Liver (tissue), 9 donors: ENCODE data around the gene FKBP6. TPM values are rescaled to one million over a fixed set of nuclear protein-coding genes. Genes with fewer than 3 reads are reported as not detected.
"Not testable (repeated sequence)": the region's sequence is repeated elsewhere in the genome, so short reads cannot be mapped to it uniquely, and the experiment has no call there.

ENCODE experiments used
- DNase-seq: peaks from one replicate; pipeline ENCODE4 v3.0.0-alpha.2; 2017; ENCODE audit warnings: low spot score
- H3K27ac ChIP-seq, 2 donors: one replicate each; pipeline ENCODE4 v1.7.0; 2013; ENCODE audit warnings: inconsistent platforms in 2 of 2, low read length in 2 of 2, control low read depth in 1 of 2, low read depth in 1 of 2, mild to moderate bottlenecking in 1 of 2
- H3K27me3 ChIP-seq, 4 donors: one replicate each; pipeline versions ENCODE4 v1.6.1 to v1.7.0; 2013; ENCODE audit warnings: low read length in 3 of 4, inconsistent platforms in 1 of 4, mild to moderate bottlenecking in 1 of 4, moderate library complexity in 1 of 4; ENCODE audit not compliant: control insufficient read depth in 4 of 4, insufficient read depth in 4 of 4
- H3K36me3 ChIP-seq, 4 donors: one replicate each; pipeline versions ENCODE4 v1.6.1 to v1.7.0; 2013; ENCODE audit warnings: low read length in 3 of 4, mild to moderate bottlenecking in 3 of 4, low read depth in 1 of 4, moderate library complexity in 1 of 4; ENCODE audit not compliant: control insufficient read depth in 4 of 4, insufficient read depth in 3 of 4
- H3K4me1 ChIP-seq, 4 donors: one replicate each; pipeline versions ENCODE4 v1.6.1 to v1.7.0; 2013; ENCODE audit warnings: low read length in 3 of 4, mild to moderate bottlenecking in 3 of 4, moderate library complexity in 1 of 4; ENCODE audit not compliant: control insufficient read depth in 4 of 4, insufficient read depth in 4 of 4
- H3K4me3 ChIP-seq, 3 donors: one replicate each; pipeline versions ENCODE4 v1.6.1 to v1.7.0; 2013; ENCODE audit warnings: low read length in 3 of 3, control low read depth in 1 of 3, low read depth in 1 of 3, mild to moderate bottlenecking in 1 of 3
- H3K9ac ChIP-seq, 2 donors: one replicate each; pipeline ENCODE4 v1.7.0; 2013; ENCODE audit warnings: low read length in 2 of 2, mild to moderate bottlenecking in 2 of 2, moderate library complexity in 2 of 2, control low read depth in 1 of 2, low read depth in 1 of 2
- H3K9me3 ChIP-seq, 4 donors: one replicate each; pipeline versions ENCODE4 v1.6.1 to v1.7.0; 2013; ENCODE audit warnings: low read length in 3 of 4; ENCODE audit not compliant: control insufficient read depth in 4 of 4
- EGR1 ChIP-seq, 2 donors: IDR thresholded peaks; 2 replicates each; pipeline ENCODE4 v1.6.1; 2016 to 2018; ENCODE audit warnings: antibody characterized with exemption in 2 of 2, low read depth in 2 of 2
- FOXA1 ChIP-seq: IDR thresholded peaks from 2 replicates; pipeline ENCODE4 v1.6.1; 2016; ENCODE audit warnings: antibody characterized with exemption
- FOXA2 ChIP-seq: IDR thresholded peaks from 2 replicates; pipeline ENCODE4 v1.6.1; 2016; ENCODE audit warnings: antibody characterized with exemption
- GABPA ChIP-seq, 2 donors: IDR thresholded peaks in 1 of 2; conservative IDR thresholded peaks in 1 of 2; 2 replicates each; pipeline ENCODE4 v1.6.1; 2016; ENCODE audit warnings: antibody characterized with exemption in 2 of 2, mild to moderate bottlenecking in 1 of 2, moderate library complexity in 1 of 2
- HNF4A ChIP-seq, 2 donors: conservative IDR thresholded peaks; 2 replicates each; pipeline ENCODE4 v1.6.1; 2016; ENCODE audit warnings: antibody characterized with exemption in 2 of 2, mild to moderate bottlenecking in 2 of 2
- HNF4G ChIP-seq: IDR thresholded peaks from 2 replicates; pipeline ENCODE4 v1.6.1; 2016; ENCODE audit warnings: antibody characterized with exemption
- JUND ChIP-seq, 2 donors: IDR thresholded peaks; 2 replicates each; pipeline ENCODE4 v1.6.1; 2016; ENCODE audit warnings: antibody characterized with exemption in 2 of 2
- RXRA ChIP-seq, 2 donors: IDR thresholded peaks; 2 replicates each; pipeline ENCODE4 v1.6.1; 2017 to 2018; ENCODE audit warnings: antibody characterized with exemption in 2 of 2, mild to moderate bottlenecking in 1 of 2
- SP1 ChIP-seq: IDR thresholded peaks from 2 replicates; pipeline ENCODE4 v1.6.1; 2018; ENCODE audit warnings: antibody characterized with exemption, mild to moderate bottlenecking
- TAF1 ChIP-seq: conservative IDR thresholded peaks from 2 replicates; pipeline ENCODE4 v1.6.1; 2016; ENCODE audit warnings: antibody characterized with exemption, mild to moderate bottlenecking
- YY1 ChIP-seq: IDR thresholded peaks from 2 replicates; pipeline ENCODE4 v1.6.1; 2016; ENCODE audit warnings: antibody characterized with exemption, mild to moderate bottlenecking
- WGBS: extraction: QIAGEN DNeasy Blood & Tissue Kit; methylation state at CpG from one replicate; pipeline ENCODE4 v1.1.7; 2013; 5-methylcytosine and 5-hydroxymethylcytosine counted together
- polyA plus RNA-seq, 2 donors: library from polyadenylated mRNA; stranded (reverse) in 1 of 2; unstranded in 1 of 2; fragments of 200-250 nt in 1 of 2; fragments of >200 nt in 1 of 2; fragmentation: Nextera tagmentation in 1 of 2; extraction: Ambion mirVana in 1 of 2; gene quantifications; one replicate each; pipeline versions ENCODE4 v1.2.1 to v1.2.3, GENCODE V29; 2013 to 2015
- total RNA-seq, 2 donors: library from RNA; depleted of rRNA; stranded (reverse); fragments of >200 nt; gene quantifications; one replicate each; pipeline ENCODE4 v1.2.3, GENCODE V29; 2014
- TF ChIP-seq, protein P1 (sequence below): IDR thresholded peaks from 2 replicates; pipeline ENCODE4 v1.6.1; 2016; ENCODE audit warnings: antibody characterized with exemption
- TF ChIP-seq, protein P2 (sequence below): IDR thresholded peaks from 2 replicates; pipeline ENCODE4 v1.6.1; 2016; ENCODE audit warnings: antibody characterized with exemption, mild to moderate bottlenecking
- TF ChIP-seq, protein P3 (sequence below): fragments of 150-350 bp; IDR thresholded peaks from 2 replicates; pipeline ENCODE4 v1.5.1; 2017; ENCODE audit warnings: improper control_type of control experiment, low read depth, low read length; ENCODE audit not compliant: missing input control
- TF ChIP-seq, protein P4 (sequence below): IDR thresholded peaks from 2 replicates; pipeline ENCODE4 v1.6.1; 2016; ENCODE audit warnings: antibody characterized with exemption
- TF ChIP-seq, protein P5 (sequence below): IDR thresholded peaks from 2 replicates; pipeline ENCODE4 v1.6.1; 2016; ENCODE audit warnings: antibody characterized with exemption
- donor health status: healthy.
- donor health status: healthy.
- donor health status: healthy.
- donor health status: healthy.
- donor health status: healthy.

Gene FKBP6
- total and polyA plus RNA-seq, 4 donors, result not detected

DNA sequence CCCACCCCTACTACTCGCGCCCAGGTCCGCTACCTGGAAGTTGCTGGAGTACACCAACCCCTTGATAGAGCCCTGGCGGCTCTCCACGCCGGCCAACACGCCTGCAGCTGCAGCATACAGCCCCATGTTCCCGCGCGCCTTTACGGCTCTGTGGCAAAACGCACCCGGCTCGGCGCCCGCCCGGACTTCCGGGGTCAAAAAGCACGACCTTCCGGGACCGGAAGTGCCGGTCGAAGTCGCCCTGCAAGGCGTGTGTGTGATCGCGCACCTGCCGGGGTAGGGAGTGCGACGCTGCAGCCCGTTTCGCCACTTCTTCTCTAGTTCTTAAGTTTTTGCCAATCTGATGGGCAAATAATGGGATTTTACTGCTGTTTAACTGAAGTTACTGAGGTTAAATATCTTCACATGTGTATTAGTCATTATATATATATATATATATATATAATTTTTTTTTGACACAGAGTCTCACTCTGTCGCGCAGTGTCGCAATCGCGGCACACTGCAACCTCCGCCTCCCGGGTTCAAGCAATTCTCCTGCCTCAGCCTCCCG is 19.2 kb upstream of the FKBP6 start, which contains the start of gene NSUN5 (continued):
- TF ChIP-seq, protein P1, sequence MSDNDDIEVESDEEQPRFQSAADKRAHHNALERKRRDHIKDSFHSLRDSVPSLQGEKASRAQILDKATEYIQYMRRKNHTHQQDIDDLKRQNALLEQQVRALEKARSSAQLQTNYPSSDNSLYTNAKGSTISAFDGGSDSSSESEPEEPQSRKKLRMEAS, result peak; percentile 100
- TF ChIP-seq FOXA2 (no peak), HNF4G (peak; percentile 80), YY1 (peak; percentile 60), EGR1 (IDR thresholded peaks at IDR 0.05; ENCODE audit: low read depth in 2 of 2) (peak; percentile 93 to 95), GABPA (IDR thresholded peaks at IDR 0.05 in 1 of 2, conservative IDR thresholded peaks at IDR 0.05 in 1 of 2) (peak; percentile 80 to 95)

DNA sequence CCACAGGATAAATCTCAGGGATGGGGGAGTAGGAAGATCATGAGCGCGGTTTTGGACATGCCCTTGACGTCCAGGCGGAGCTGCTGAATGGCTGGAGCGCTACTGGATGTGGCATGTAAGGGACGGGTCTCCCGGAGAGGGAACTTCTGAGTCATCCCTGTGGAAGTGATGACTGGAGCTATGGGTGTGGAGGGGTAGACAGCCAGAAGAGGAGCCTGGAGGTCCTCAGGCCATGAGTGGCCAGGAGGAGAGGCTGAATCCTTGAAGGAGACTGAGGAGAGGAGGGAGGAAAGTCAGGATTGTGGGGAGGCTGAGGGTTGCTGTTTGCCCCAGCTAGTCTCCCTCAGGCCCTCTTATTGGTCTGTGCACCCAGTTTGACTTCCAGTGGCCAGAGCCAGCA is 16.5 kb upstream of the FKBP6 start:
- H3K4me3 ChIP-seq, H3K9me3 ChIP-seq, H3K36me3 ChIP-seq, H3K4me1 ChIP-seq, H3K9ac ChIP-seq, DNase-seq, H3K27me3 ChIP-seq, H3K27ac ChIP-seq: not testable (repeated sequence)
- 95% methylated on average over 7 of the region's 7 CpGs for WGBS

DNA sequence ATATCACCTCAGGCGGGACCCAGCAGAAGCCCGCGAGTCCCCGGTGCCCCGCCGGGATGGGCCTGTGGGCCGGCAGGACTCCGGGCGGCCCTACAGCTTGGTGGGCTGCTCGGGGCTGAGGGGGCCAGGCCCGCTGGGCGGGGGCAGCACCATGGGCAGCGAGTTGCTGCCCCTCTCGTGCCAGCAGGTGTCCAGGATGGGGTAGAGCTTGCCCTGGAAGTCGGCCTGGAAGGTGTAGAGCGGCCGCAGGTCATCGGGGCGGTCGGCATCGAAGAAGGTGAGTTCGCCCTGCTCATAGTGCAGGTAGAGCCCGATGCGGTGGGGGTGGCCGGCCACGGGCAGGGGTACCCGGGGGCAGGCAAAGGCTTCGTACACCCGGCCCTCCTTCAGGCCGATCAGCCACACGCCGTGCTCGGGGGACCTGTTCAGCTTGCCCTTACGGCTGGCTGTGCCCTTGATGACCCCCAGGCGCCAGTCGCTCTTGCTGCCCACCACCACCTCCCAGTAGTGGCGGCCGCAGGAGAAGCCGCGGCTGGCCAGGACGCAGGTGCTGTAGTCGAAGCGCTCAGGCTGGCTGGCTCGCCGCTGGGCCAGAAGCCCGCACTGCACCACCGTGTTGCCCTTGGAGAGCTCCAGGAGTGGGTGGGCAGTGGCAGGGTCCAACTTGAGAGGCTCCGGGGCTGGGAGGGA is 15.0 kb upstream of the FKBP6 start:
- no peaks in the 10 kb centered on the region for H3K9me3 ChIP-seq
- H3K4me1 ChIP-seq, result peaks cover 2 to 3% (median 2%) of the 10 kb centered on the region in 4 donors
- no peak overlapping the region for H3K27ac ChIP-seq
- H3K9ac ChIP-seq, result no peak overlapping the region
- H3K36me3 ChIP-seq, result no peaks in the 10 kb centered on the region
- 96% methylated on average over 48 of the region's 48 CpGs for WGBS
- TF ChIP-seq, protein P2, sequence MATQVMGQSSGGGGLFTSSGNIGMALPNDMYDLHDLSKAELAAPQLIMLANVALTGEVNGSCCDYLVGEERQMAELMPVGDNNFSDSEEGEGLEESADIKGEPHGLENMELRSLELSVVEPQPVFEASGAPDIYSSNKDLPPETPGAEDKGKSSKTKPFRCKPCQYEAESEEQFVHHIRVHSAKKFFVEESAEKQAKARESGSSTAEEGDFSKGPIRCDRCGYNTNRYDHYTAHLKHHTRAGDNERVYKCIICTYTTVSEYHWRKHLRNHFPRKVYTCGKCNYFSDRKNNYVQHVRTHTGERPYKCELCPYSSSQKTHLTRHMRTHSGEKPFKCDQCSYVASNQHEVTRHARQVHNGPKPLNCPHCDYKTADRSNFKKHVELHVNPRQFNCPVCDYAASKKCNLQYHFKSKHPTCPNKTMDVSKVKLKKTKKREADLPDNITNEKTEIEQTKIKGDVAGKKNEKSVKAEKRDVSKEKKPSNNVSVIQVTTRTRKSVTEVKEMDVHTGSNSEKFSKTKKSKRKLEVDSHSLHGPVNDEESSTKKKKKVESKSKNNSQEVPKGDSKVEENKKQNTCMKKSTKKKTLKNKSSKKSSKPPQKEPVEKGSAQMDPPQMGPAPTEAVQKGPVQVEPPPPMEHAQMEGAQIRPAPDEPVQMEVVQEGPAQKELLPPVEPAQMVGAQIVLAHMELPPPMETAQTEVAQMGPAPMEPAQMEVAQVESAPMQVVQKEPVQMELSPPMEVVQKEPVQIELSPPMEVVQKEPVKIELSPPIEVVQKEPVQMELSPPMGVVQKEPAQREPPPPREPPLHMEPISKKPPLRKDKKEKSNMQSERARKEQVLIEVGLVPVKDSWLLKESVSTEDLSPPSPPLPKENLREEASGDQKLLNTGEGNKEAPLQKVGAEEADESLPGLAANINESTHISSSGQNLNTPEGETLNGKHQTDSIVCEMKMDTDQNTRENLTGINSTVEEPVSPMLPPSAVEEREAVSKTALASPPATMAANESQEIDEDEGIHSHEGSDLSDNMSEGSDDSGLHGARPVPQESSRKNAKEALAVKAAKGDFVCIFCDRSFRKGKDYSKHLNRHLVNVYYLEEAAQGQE, result no peak
- no peak for TF ChIP-seq GABPA (IDR thresholded peaks at IDR 0.05 in 1 of 2, conservative IDR thresholded peaks at IDR 0.05 in 1 of 2)
- no peaks in the 10 kb centered on the region for H3K27me3 ChIP-seq
- H3K4me3 ChIP-seq, result no peak overlapping the region
- no peak for DNase-seq

DNA sequence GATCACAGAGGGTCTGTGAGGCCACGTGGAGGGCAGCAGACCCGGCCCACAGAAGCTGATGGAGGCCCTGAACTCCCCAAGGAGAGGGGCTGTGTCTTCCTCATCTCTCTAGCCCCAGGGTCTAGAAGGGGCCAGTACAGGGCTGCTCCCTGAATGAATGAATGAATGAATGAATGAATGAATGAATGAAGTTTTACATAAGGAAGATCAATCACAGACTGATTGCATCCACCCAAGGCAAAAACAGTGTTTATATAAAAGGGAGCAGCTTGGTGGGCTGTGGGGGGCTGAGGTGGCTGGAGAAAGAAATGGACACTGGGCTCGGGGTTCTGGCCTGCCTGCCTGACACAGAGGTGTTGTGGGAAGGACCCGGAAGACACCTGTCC is 14.4 kb upstream of the FKBP6 start:
- Histone ChIP-seq H3K9ac (no peak overlapping the region), H3K4me1 (peaks cover 0 to 2% (median 1%) of the 10 kb centered on the region in 4 donors), H3K9me3 (no peaks in the 10 kb centered on the region), H3K27ac (no peak overlapping the region), H3K27me3 (no peaks in the 10 kb centered on the region), H3K4me3 (no peak overlapping the region), H3K36me3 (no peaks in the 10 kb centered on the region)
- no peak for DNase-seq
- WGBS, result 84% methylated on average over 4 of the region's 4 CpGs
- no peak for TF ChIP-seq SP1
- TF ChIP-seq JUND (IDR thresholded peaks at IDR 0.05), result no peak
- TF ChIP-seq, protein P3, sequence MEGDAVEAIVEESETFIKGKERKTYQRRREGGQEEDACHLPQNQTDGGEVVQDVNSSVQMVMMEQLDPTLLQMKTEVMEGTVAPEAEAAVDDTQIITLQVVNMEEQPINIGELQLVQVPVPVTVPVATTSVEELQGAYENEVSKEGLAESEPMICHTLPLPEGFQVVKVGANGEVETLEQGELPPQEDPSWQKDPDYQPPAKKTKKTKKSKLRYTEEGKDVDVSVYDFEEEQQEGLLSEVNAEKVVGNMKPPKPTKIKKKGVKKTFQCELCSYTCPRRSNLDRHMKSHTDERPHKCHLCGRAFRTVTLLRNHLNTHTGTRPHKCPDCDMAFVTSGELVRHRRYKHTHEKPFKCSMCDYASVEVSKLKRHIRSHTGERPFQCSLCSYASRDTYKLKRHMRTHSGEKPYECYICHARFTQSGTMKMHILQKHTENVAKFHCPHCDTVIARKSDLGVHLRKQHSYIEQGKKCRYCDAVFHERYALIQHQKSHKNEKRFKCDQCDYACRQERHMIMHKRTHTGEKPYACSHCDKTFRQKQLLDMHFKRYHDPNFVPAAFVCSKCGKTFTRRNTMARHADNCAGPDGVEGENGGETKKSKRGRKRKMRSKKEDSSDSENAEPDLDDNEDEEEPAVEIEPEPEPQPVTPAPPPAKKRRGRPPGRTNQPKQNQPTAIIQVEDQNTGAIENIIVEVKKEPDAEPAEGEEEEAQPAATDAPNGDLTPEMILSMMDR, result no peak
- TF ChIP-seq RXRA (IDR thresholded peaks at IDR 0.05), result no peak
- TF ChIP-seq HNF4A (conservative IDR thresholded peaks at IDR 0.05), result no peak
- TF ChIP-seq EGR1 (IDR thresholded peaks at IDR 0.05; ENCODE audit: low read depth in 2 of 2), result no peak
- TF ChIP-seq TAF1, result no peak
- TF ChIP-seq, protein P4, sequence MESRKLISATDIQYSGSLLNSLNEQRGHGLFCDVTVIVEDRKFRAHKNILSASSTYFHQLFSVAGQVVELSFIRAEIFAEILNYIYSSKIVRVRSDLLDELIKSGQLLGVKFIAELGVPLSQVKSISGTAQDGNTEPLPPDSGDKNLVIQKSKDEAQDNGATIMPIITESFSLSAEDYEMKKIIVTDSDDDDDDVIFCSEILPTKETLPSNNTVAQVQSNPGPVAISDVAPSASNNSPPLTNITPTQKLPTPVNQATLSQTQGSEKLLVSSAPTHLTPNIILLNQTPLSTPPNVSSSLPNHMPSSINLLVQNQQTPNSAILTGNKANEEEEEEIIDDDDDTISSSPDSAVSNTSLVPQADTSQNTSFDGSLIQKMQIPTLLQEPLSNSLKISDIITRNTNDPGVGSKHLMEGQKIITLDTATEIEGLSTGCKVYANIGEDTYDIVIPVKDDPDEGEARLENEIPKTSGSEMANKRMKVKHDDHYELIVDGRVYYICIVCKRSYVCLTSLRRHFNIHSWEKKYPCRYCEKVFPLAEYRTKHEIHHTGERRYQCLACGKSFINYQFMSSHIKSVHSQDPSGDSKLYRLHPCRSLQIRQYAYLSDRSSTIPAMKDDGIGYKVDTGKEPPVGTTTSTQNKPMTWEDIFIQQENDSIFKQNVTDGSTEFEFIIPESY, result no peak
- no peak for TF ChIP-seq HNF4G
- TF ChIP-seq YY1, result no peak
- TF ChIP-seq, protein P5, sequence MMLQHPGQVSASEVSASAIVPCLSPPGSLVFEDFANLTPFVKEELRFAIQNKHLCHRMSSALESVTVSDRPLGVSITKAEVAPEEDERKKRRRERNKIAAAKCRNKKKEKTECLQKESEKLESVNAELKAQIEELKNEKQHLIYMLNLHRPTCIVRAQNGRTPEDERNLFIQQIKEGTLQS, result no peak
- TF ChIP-seq FOXA1, result no peak
